Measurements from ENCODE around the gene FADS1. TPM values are rescaled to one million over a fixed set of nuclear protein-coding genes. Genes with fewer than 3 reads are reported as not detected.

FADS1 gene
- total RNA-seq, 1 experiment from 2014 or later = 186 TPM

GRCh38 chr11:61866231-61866957 is 49.6 kb upstream of the FADS1 start:
- TF ChIP-seq TCF7L2 (IDR thresholded peaks at IDR 0.05; ENCODE audit: low read depth, low read length) (no peak), POLR2AphosphoS5 (IDR thresholded peaks at IDR 0.05; ENCODE audit: low read depth, low read length) (no peak), SIN3A (IDR thresholded peaks at IDR 0.05; ENCODE audit: borderline replicate concordance, insufficient read depth, low read depth, low read length) (no peak), CTCF (IDR thresholded peaks at IDR 0.05) (no peak)
- TF ChIP-seq, protein P1, sequence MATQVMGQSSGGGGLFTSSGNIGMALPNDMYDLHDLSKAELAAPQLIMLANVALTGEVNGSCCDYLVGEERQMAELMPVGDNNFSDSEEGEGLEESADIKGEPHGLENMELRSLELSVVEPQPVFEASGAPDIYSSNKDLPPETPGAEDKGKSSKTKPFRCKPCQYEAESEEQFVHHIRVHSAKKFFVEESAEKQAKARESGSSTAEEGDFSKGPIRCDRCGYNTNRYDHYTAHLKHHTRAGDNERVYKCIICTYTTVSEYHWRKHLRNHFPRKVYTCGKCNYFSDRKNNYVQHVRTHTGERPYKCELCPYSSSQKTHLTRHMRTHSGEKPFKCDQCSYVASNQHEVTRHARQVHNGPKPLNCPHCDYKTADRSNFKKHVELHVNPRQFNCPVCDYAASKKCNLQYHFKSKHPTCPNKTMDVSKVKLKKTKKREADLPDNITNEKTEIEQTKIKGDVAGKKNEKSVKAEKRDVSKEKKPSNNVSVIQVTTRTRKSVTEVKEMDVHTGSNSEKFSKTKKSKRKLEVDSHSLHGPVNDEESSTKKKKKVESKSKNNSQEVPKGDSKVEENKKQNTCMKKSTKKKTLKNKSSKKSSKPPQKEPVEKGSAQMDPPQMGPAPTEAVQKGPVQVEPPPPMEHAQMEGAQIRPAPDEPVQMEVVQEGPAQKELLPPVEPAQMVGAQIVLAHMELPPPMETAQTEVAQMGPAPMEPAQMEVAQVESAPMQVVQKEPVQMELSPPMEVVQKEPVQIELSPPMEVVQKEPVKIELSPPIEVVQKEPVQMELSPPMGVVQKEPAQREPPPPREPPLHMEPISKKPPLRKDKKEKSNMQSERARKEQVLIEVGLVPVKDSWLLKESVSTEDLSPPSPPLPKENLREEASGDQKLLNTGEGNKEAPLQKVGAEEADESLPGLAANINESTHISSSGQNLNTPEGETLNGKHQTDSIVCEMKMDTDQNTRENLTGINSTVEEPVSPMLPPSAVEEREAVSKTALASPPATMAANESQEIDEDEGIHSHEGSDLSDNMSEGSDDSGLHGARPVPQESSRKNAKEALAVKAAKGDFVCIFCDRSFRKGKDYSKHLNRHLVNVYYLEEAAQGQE (IDR thresholded peaks at IDR 0.05; ENCODE audit: insufficient read depth in 1 of 2, low read depth in 2 of 2, low read length in 1 of 2) = no peak
- peaks cover 13% of the 10 kb centered on the region for H3K4me1 ChIP-seq (ENCODE audit: control insufficient read depth, insufficient read depth, low read length)
- intact Hi-C loops (cut with micrococcal nuclease; ENCODE audit: unreplicated experiment) = no loop called here
- BruUV-seq (replicated peaks) = no TSS peak
- ChIA-PET CTCF (interaction anchor here (0.6 kb wide), 1 partner anchor 83 kb away, joined by 7 read pairs; no protein-coding TSS in a partner anchor), POLR2A (interaction anchor here (0.6 kb wide), 1 partner anchor 50 kb away, joined by 3 read pairs; the partner anchor contains the start of gene FADS1)
- ATAC-seq (no peak), DNase-seq (ENCODE audit: low read depth, low spot score) (no peak)
- no peak overlapping the region for H3K4me3 ChIP-seq (ENCODE audit: low read depth in 2 of 2, low read length in 2 of 2)
- no peaks in the 10 kb centered on the region for H3K9me3 ChIP-seq (ENCODE audit: control insufficient read depth, insufficient read depth, low read depth, low read length)
- no peaks in the 10 kb centered on the region for H3K27me3 ChIP-seq (ENCODE audit: control insufficient read depth, insufficient read depth, low read length)
- H3K36me3 ChIP-seq (ENCODE audit: control insufficient read depth, insufficient read depth, low read length) = no peaks in the 10 kb centered on the region
- no peak overlapping the region for H3K27ac ChIP-seq (ENCODE audit: low read length)
- in situ Hi-C loops (cut with HindIII; ENCODE audit: low pct_unique_long_range_greater_than_20kb, low sequenced_read_pairs) = no loop called here

DNA sequence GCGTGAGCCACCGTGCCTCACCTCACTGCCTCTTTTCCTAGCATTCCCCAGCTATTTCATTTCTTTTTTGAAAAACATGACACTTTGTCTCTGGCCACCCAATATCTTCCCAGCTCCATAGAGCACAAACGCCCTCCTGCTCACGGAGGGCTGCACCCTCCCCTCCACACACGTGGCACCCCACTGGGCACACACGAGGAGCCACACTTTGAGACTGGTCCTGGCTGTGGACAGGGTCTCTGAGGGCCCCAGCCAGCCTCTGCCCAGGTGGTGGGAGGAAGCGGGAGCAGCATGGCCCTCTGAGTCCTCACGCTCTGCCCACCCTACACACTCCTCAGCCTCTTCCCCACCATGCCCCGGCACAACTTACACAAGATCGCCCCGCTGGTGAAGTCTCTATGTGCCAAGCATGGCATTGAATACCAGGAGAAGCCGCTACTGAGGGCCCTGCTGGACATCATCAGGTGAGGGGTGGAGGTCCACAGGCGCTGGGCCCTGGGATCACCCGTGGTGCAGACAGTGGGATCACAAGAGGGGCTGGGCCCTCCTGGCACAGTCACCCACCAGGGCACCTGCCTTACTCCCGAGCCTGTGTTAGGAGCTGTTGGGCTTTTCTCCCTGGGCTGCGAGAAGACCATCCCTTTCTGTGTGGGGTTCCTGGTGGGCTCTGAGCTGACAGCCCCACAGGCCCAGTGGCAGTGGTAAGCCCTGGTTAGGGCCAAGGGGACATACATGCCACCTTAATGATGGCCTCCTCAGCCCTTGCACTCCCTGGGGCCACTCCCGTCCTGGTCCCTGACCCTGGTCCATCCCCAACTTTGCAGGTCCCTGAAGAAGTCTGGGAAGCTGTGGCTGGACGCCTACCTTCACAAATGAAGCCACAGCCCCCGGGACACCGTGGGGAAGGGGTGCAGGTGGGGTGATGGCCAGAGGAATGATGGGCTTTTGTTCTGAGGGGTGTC is 48.3 kb upstream of the FADS1 start:
- ChIA-PET POLR2A (no interaction called here), CTCF (no interaction called here)
- TF ChIP-seq POLR2AphosphoS5 (IDR thresholded peaks at IDR 0.05; ENCODE audit: low read depth, low read length) (0 out of 2 replicates have a peak, but pooled peaks have one; percentile 29), CTCF (IDR thresholded peaks at IDR 0.05) (no peak), SIN3A (IDR thresholded peaks at IDR 0.05; ENCODE audit: borderline replicate concordance, insufficient read depth, low read depth, low read length) (no peak), TCF7L2 (IDR thresholded peaks at IDR 0.05; ENCODE audit: low read depth, low read length) (no peak)
- TF ChIP-seq, protein P1 (IDR thresholded peaks at IDR 0.05; ENCODE audit: insufficient read depth in 1 of 2, low read depth in 2 of 2, low read length in 1 of 2) = no peak
- intact Hi-C loops (cut with micrococcal nuclease; ENCODE audit: unreplicated experiment) = no loop called here
- in situ Hi-C loops (cut with HindIII; ENCODE audit: low pct_unique_long_range_greater_than_20kb, low sequenced_read_pairs) = no loop called here
- H3K27ac ChIP-seq (ENCODE audit: low read length) = no peak overlapping the region
- no peaks in the 10 kb centered on the region for H3K9me3 ChIP-seq (ENCODE audit: control insufficient read depth, insufficient read depth, low read depth, low read length)
- H3K4me3 ChIP-seq (ENCODE audit: low read depth in 2 of 2, low read length in 2 of 2) = no peak overlapping the region
- no peaks in the 10 kb centered on the region for H3K27me3 ChIP-seq (ENCODE audit: control insufficient read depth, insufficient read depth, low read length)
- no TSS peak for BruUV-seq (replicated peaks)
- DNase-seq (ENCODE audit: low read depth, low spot score) (no peak), ATAC-seq (no peak)
- peaks cover 5% of the 10 kb centered on the region; the same call in 1 of the 2 replicates for H3K4me1 ChIP-seq (ENCODE audit: control insufficient read depth, insufficient read depth, low read length)
- H3K36me3 ChIP-seq (ENCODE audit: control insufficient read depth, insufficient read depth, low read length) = no peaks in the 10 kb centered on the region
